ENCODE data around the gene ANKS1B. TPM values are rescaled to one million over a fixed set of nuclear protein-coding genes. Genes with fewer than 3 reads are reported as not detected.

ANKS1B gene
- total RNA-seq, 1 donor = 47.0 TPM

GRCh38 chr12:99713946-99714520, 270.7 kb downstream of the ANKS1B start:
- no peak overlapping the region for H3K4me3 ChIP-seq (ENCODE audit: low read depth, low read length)
- no peak for DNase-seq (ENCODE audit: low read depth)
- no peak for TF ChIP-seq CTCF (IDR thresholded peaks at IDR 0.05; ENCODE audit: insufficient read depth, low read length)

- H3K4me3 ChIP-seq (ENCODE audit: low read depth, low read length) = no peak overlapping the region
- TF ChIP-seq CTCF (IDR thresholded peaks at IDR 0.05; ENCODE audit: insufficient read depth, low read length) = no peak
- no peak for DNase-seq (ENCODE audit: low read depth)
Measured at GRCh38 chr12:99712281-99712680, 272.5 kb downstream of the ANKS1B start.

- no peak overlapping the region for H3K4me3 ChIP-seq (ENCODE audit: low read depth, low read length)
- no peak for TF ChIP-seq CTCF (IDR thresholded peaks at IDR 0.05; ENCODE audit: insufficient read depth, low read length)
- DNase-seq (ENCODE audit: low read depth) = no peak
Measured at GRCh38 chr12:99711246-99711645, 273.5 kb downstream of the ANKS1B start.

- TF ChIP-seq CTCF (IDR thresholded peaks at IDR 0.05; ENCODE audit: insufficient read depth, low read length) = no peak
- no peak for DNase-seq (ENCODE audit: low read depth)
- H3K4me3 ChIP-seq (ENCODE audit: low read depth, low read length) = no peak overlapping the region
Measured at GRCh38 chr12:99709619-99710018, 275.1 kb downstream of the ANKS1B start.

GRCh38 chr12:99709116-99709515, 275.6 kb downstream of the ANKS1B start:
- DNase-seq (ENCODE audit: low read depth) = no peak
- no peak overlapping the region for H3K4me3 ChIP-seq (ENCODE audit: low read depth, low read length)
- TF ChIP-seq CTCF (IDR thresholded peaks at IDR 0.05; ENCODE audit: insufficient read depth, low read length) = no peak

- TF ChIP-seq CTCF (IDR thresholded peaks at IDR 0.05; ENCODE audit: insufficient read depth, low read length) = no peak
- H3K4me3 ChIP-seq (ENCODE audit: low read depth, low read length) = no peak overlapping the region
- no peak for DNase-seq (ENCODE audit: low read depth)
Measured at GRCh38 chr12:99707883-99708282, 276.9 kb downstream of the ANKS1B start.

Measured in fibroblast of the aortic adventitia (primary cell).